Mesodermal cell (in vitro differentiated cells): ENCODE measurements around the gene ELMOD3.
"Not testable (repeated sequence)": the region's sequence is repeated elsewhere in the genome, so short reads cannot be mapped to it uniquely, and the experiment has no call there.

ENCODE experiments used
- H3K27ac ChIP-seq: 2 replicates; pipeline ENCODE4 v1.7.0; 2013; ENCODE audit warnings: mild to moderate bottlenecking, low read depth, low read length, moderate library complexity; ENCODE audit not compliant: severe bottlenecking
- H3K36me3 ChIP-seq: 2 replicates; pipeline ENCODE4 v1.7.1; 2013; ENCODE audit warnings: mild to moderate bottlenecking, low read length, moderate library complexity; ENCODE audit not compliant: control insufficient read depth, insufficient read depth
- H3K4me1 ChIP-seq: one replicate; pipeline ENCODE4 v1.7.1; 2013; ENCODE audit warnings: mild to moderate bottlenecking, low read length; ENCODE audit not compliant: insufficient read depth, control insufficient read depth, poor library complexity, severe bottlenecking
- H3K4me3 ChIP-seq: 2 replicates; pipeline ENCODE4 v1.7.0; 2013; ENCODE audit warnings: low read length, control low read depth, mild to moderate bottlenecking; ENCODE audit not compliant: insufficient read depth, poor library complexity, severe bottlenecking; ENCODE audit errors: extremely low read depth
- H3K9me3 ChIP-seq: 2 replicates; pipeline ENCODE4 v1.7.1; 2013; ENCODE audit warnings: mild to moderate bottlenecking, low read length, moderate library complexity; ENCODE audit not compliant: control insufficient read depth
- WGBS, 2 experiments: methylation state at CpG; one replicate each; pipeline ENCODE4 v1.1.5; 2013; ENCODE audit warnings: missing lambda C conversion rate in 2 of 2; ENCODE audit not compliant: insufficient coverage in 2 of 2; 5-methylcytosine and 5-hydroxymethylcytosine counted together

ELMOD3 gene

GRCh38 chr2:85405201-85406059, 50.9 kb downstream of the ELMOD3 start:
- H3K4me3 ChIP-seq: no peak overlapping the region
- peaks cover 9% of the 10 kb centered on the region for H3K36me3 ChIP-seq
- H3K27ac ChIP-seq: no peak overlapping the region
- WGBS, 2 experiments: 76 to 80% methylated on average over 11 of the region's 15 CpGs
- peaks cover 2% of the 10 kb centered on the region for H3K4me1 ChIP-seq
- no peaks in the 10 kb centered on the region for H3K9me3 ChIP-seq

- H3K9me3 ChIP-seq: no peaks in the 10 kb centered on the region
- whole genome bisulfite sequencing, 2 experiments: 72 to 77% methylated on average over 9 to 10 of the region's 12 CpGs
- no peak within 1 kb of the TSS for H3K4me3 ChIP-seq
- peaks cover 8% of the 10 kb centered on the region for H3K4me1 ChIP-seq
- H3K27ac ChIP-seq: no peak within 1 kb of the TSS
- no peaks in the 10 kb centered on the region for H3K36me3 ChIP-seq
These were observed 55.4 kb downstream of the ELMOD3 start, which contains the start of gene CAPG for GRCh38 chr2:85409845-85410583. TSS of gene CAPG (minus strand) at chr2:85410366. CDS start at chr2:85402145, 8,221 bp downstream.

GRCh38 chr2:85410584-85411404, 56.2 kb downstream of the ELMOD3 start:
- no peaks in the 10 kb centered on the region for H3K36me3 ChIP-seq
- WGBS, 2 experiments: 88 to 92% methylated on average over 11 to 12 of the region's 13 CpGs
- no peak overlapping the region for H3K4me3 ChIP-seq
- H3K27ac ChIP-seq: no peak overlapping the region
- H3K9me3 ChIP-seq: no peaks in the 10 kb centered on the region
- H3K4me1 ChIP-seq: peaks cover 8% of the 10 kb centered on the region

- H3K4me3 ChIP-seq: no peak overlapping the region
- H3K4me1 ChIP-seq: peaks cover 8% of the 10 kb centered on the region
- H3K9me3 ChIP-seq: no peaks in the 10 kb centered on the region
- WGBS, 2 experiments: 95 to 100% methylated on average over 3 to 4 of the region's 5 CpGs
- H3K27ac ChIP-seq: no peak overlapping the region
- H3K36me3 ChIP-seq: no peaks in the 10 kb centered on the region
These were observed 56.8 kb downstream of the ELMOD3 start for GRCh38 chr2:85411405-85411748.

- Histone ChIP-seq H3K4me1 (peaks cover 11% of the 10 kb centered on the region), H3K27ac (no peak overlapping the region), H3K36me3 (no peaks in the 10 kb centered on the region), H3K9me3 (no peaks in the 10 kb centered on the region), H3K4me3 (peak overlapping the region; percentile 50)
- WGBS, 2 experiments: 13 to 14% methylated on average over 14 to 22 of the region's 44 CpGs
These were observed 59.2 kb downstream of the ELMOD3 start for GRCh38 chr2:85413592-85414420.

GRCh38 chr2:85414421-85414759, 59.8 kb downstream of the ELMOD3 start:
- not testable (repeated sequence) for H3K9me3 ChIP-seq, H3K36me3 ChIP-seq, H3K27ac ChIP-seq
- peak overlapping the region; percentile 50 for H3K4me3 ChIP-seq
- H3K4me1 ChIP-seq: peaks cover 17% of the 10 kb centered on the region
- WGBS, 2 experiments: 82 to 88% methylated on average over 1 to 3 of the region's 5 CpGs

- H3K9me3 ChIP-seq: no peaks in the 10 kb centered on the region
- peaks cover 22% of the 10 kb centered on the region for H3K4me1 ChIP-seq
- no peaks in the 10 kb centered on the region for H3K36me3 ChIP-seq
- H3K27ac ChIP-seq: no peak overlapping the region
- H3K4me3 ChIP-seq: no peak overlapping the region
- 100% methylated on average over 5 to 6 of the region's 7 CpGs for WGBS, 2 experiments
These were observed 60.4 kb downstream of the ELMOD3 start for GRCh38 chr2:85414761-85415553.

GRCh38 chr2:85415980-85416650, 61.5 kb downstream of the ELMOD3 start:
- Histone ChIP-seq H3K27ac (no peak overlapping the region), H3K36me3 (no peaks in the 10 kb centered on the region), H3K4me3 (no peak overlapping the region), H3K9me3 (no peaks in the 10 kb centered on the region), H3K4me1 (peaks cover 15% of the 10 kb centered on the region)
- WGBS, 2 experiments: 88 to 91% methylated on average over 9 to 12 of the region's 12 CpGs
